ENCODE data around the gene ARCN1. TPM values are rescaled to one million over a fixed set of nuclear protein-coding genes. Genes with fewer than 3 reads are reported as not detected.

ARCN1 gene
- total and polyA plus RNA-seq, 9 of the 15 experiments (the other 6 are each of a cell fraction or from before 2014, with no cell fraction given): 30.0 to 224 (median 76.4) TPM

GRCh38 chr11:118607401-118608359 is 35.5 kb downstream of the ARCN1 start, which contains the start of gene PHLDB1 (continued):
- TF ChIP-seq NR4A1 (CRISPR knock-in tag; IDR thresholded peaks at IDR 0.05) (no peak), NR4A1 (tag; IDR thresholded peaks at IDR 0.05) (no peak), ZNF263 (CRISPR knock-in tag; IDR thresholded peaks at IDR 0.05; ENCODE audit: borderline replicate concordance) (no peak), ZNF124 (CRISPR knock-in tag; IDR thresholded peaks at IDR 0.05) (no peak), DMBX1 (CRISPR knock-in tag; IDR thresholded peaks at IDR 0.05; ENCODE audit: borderline replicate concordance) (no peak), PPARD (CRISPR knock-in tag; IDR thresholded peaks at IDR 0.05) (no peak), NFATC3 (IDR thresholded peaks at IDR 0.05) (no peak), ZFX (CRISPR knock-in tag; IDR thresholded peaks at IDR 0.05) (no peak), ZNF449 (CRISPR knock-in tag; IDR thresholded peaks at IDR 0.05) (no peak), LARP7 (IDR thresholded peaks at IDR 0.05) (no peak), ZNF655 (CRISPR knock-in tag; IDR thresholded peaks at IDR 0.05) (no peak), MXD1 (CRISPR knock-in tag; IDR thresholded peaks at IDR 0.05; ENCODE audit: borderline replicate concordance, poor library complexity, severe bottlenecking) (no peak), ZNF511 (CRISPR knock-in tag; IDR thresholded peaks at IDR 0.05) (no peak), CLOCK (CRISPR knock-in tag; IDR thresholded peaks at IDR 0.05; ENCODE audit: borderline replicate concordance) (no peak), SIN3B (IDR thresholded peaks at IDR 0.05; ENCODE audit: low read depth) (no peak), MEF2A (IDR thresholded peaks at IDR 0.05; ENCODE audit: control insufficient read depth, low read depth, low read length) (no peak), RNF2 (IDR thresholded peaks at IDR 0.05) (no peak), HDAC8 (tag; IDR thresholded peaks at IDR 0.05) (no peak), ATF2 (CRISPR knock-in tag; IDR thresholded peaks at IDR 0.05) (no peak), MXI1 (IDR thresholded peaks at IDR 0.05; ENCODE audit: low read depth, low read length) (no peak)

Data from K562 (cell line).